ENCODE measurements around the gene ID3.
"Not testable (repeated sequence)": the region's sequence is repeated elsewhere in the genome, so short reads cannot be mapped to it uniquely, and the experiment has no call there.

ID3 gene

GRCh38 chr1:23588749-23589548 lies 29.6 kb upstream of the ID3 start:
- DNase-seq: no peak

GRCh38 chr1:23585321-23586022 lies 26.2 kb upstream of the ID3 start:
- DNase-seq: no peak

GRCh38 chr1:23583727-23584126 lies 24.4 kb upstream of the ID3 start:
- DNase-seq: not testable (repeated sequence)

GRCh38 chr1:23582820-23583219 lies 23.5 kb upstream of the ID3 start:
- no peak for DNase-seq

- no peak for DNase-seq
Observed at GRCh38 chr1:23581219-23581618, 21.9 kb upstream of the ID3 start.

GRCh38 chr1:23578997-23579363 lies 19.7 kb upstream of the ID3 start:
- no peak for DNase-seq

- DNase-seq: no peak
Observed at GRCh38 chr1:23578311-23578996, 19.2 kb upstream of the ID3 start.

- no peak for DNase-seq
Observed at GRCh38 chr1:23577056-23578004, 18.0 kb upstream of the ID3 start.

GRCh38 chr1:23576338-23577055 lies 17.2 kb upstream of the ID3 start:
- no peak for DNase-seq

GRCh38 chr1:23575226-23575810 lies 16.0 kb upstream of the ID3 start:
- DNase-seq: no peak

- DNase-seq: no peak
Observed at GRCh38 chr1:23574265-23574754, 15.0 kb upstream of the ID3 start.

- DNase-seq: no peak
Observed at GRCh38 chr1:23573574-23574182, 14.4 kb upstream of the ID3 start.

GRCh38 chr1:23571465-23571864 lies 12.2 kb upstream of the ID3 start:
- no peak for DNase-seq

GRCh38 chr1:23570001-23570691 lies 10.8 kb upstream of the ID3 start:
- DNase-seq: no peak

GRCh38 chr1:23568608-23569383 lies 9.5 kb upstream of the ID3 start:
- DNase-seq: no peak

- DNase-seq: no peak
Observed at GRCh38 chr1:23567996-23568607, 8.8 kb upstream of the ID3 start.

GRCh38 chr1:23567629-23567995 lies 8.3 kb upstream of the ID3 start:
- no peak for DNase-seq

- no peak for DNase-seq
Observed at GRCh38 chr1:23566304-23566703, 7.0 kb upstream of the ID3 start.

- DNase-seq: no peak
Observed at GRCh38 chr1:23565776-23566175, 6.5 kb upstream of the ID3 start.
